Stimulated activated naive B cell treated with anti-CD40 and anti-IgM and Interleukin-4, amounts not matched to agents 10 μg/mL and 1 μg/mL and 100 μg/mL, for 72 hours (primary cell): ENCODE measurements around the gene HELT.
A peak's percentile ranks its signal among the peaks of the same experiment; 100 is the strongest.

ENCODE experiments used
- ATAC-seq, 2 donors: fragments of 150-1000 bp; cut with Tn5 transposase; replicated peaks; 2 replicates each; pipeline ENCODE4 v1.10.0; 2021; ENCODE audit warnings: moderate library complexity in 1 of 2
- DNase-seq: peaks from one replicate; pipeline ENCODE4 v3.0.0; 2021
- H3K27ac Mint-ChIP-seq: one replicate; pipeline ENCODE4 v1.8.0; 2022; ENCODE audit warnings: mild to moderate bottlenecking, mixed read lengths
- H3K27me3 Mint-ChIP-seq, 2 donors: one replicate each; pipeline ENCODE4 v1.8.0; 2022; ENCODE audit warnings: mixed read lengths in 2 of 2
- H3K36me3 Mint-ChIP-seq, 2 donors: one replicate each; pipeline ENCODE4 v1.8.0; 2022; ENCODE audit warnings: mixed read lengths in 2 of 2, mild to moderate bottlenecking in 1 of 2
- H3K4me1 Mint-ChIP-seq, 2 donors: one replicate each; pipeline ENCODE4 v1.8.0; 2022; ENCODE audit warnings: mixed read lengths in 2 of 2, mild to moderate bottlenecking in 1 of 2
- H3K4me3 Mint-ChIP-seq, 2 donors: one replicate each; pipeline ENCODE4 v1.8.0; 2022; ENCODE audit warnings: mild to moderate bottlenecking in 2 of 2, mixed read lengths in 2 of 2, moderate library complexity in 1 of 2
- H3K9me3 Mint-ChIP-seq, 2 donors: one replicate each; pipeline ENCODE4 v1.8.0; 2022; ENCODE audit warnings: mixed read lengths in 2 of 2, mild to moderate bottlenecking in 1 of 2

HELT gene

DNA sequence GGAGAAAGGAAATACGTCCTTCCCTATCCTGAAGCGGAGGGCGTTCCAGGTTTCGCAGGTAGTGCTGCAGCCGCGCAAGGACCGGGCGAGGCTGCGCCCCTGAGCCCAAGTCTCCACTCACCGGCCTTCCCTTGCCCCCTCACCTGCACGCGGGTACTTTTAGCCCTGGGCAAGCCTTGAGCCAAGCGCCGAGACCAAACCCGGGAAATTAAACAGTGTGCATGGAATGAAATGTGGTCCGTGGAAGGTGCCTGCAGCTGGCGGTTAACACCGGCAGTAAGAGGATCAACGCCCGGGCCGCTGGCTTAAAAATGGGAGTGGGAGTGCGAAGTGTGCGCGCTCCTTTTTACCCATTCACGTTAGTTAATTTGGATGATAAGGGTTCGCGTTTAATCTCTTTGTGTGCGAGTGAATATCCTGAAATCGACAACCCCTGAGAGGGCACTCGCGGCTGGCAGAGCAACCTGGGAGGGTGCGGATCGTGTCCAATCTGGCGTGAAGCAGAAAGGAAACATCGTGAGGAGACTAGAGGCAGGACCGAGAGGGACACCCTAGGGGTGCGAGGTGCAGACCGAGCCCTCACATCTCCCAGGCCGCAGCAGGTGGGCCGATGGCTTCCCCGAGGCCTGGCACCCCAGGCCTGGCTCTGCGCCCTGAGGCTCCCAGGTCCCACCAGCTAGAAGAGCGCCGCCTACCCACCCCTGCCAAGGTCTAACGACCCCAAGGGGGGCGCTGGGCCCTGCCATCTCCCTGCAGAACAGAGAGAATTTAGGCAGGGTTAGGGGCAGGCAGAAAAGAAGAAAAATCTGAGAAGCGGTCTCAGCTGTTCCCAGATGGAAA, 2.0 kb upstream of the HELT start:
- no peaks in the 10 kb centered on the region for H3K9me3 Mint-ChIP-seq
- peak overlapping the region; percentile 14 to 41 for H3K4me3 Mint-ChIP-seq
- H3K27me3 Mint-ChIP-seq: peaks cover 76 to 96% of the 10 kb centered on the region in 2 donors
- H3K36me3 Mint-ChIP-seq: peaks cover 2 to 3% of the 10 kb centered on the region in 2 donors
- peaks cover 19 to 29% of the 10 kb centered on the region in 2 donors for H3K4me1 Mint-ChIP-seq
- no peak for ATAC-seq
- no peak overlapping the region for H3K27ac Mint-ChIP-seq
- DNase-seq: no peak

DNA sequence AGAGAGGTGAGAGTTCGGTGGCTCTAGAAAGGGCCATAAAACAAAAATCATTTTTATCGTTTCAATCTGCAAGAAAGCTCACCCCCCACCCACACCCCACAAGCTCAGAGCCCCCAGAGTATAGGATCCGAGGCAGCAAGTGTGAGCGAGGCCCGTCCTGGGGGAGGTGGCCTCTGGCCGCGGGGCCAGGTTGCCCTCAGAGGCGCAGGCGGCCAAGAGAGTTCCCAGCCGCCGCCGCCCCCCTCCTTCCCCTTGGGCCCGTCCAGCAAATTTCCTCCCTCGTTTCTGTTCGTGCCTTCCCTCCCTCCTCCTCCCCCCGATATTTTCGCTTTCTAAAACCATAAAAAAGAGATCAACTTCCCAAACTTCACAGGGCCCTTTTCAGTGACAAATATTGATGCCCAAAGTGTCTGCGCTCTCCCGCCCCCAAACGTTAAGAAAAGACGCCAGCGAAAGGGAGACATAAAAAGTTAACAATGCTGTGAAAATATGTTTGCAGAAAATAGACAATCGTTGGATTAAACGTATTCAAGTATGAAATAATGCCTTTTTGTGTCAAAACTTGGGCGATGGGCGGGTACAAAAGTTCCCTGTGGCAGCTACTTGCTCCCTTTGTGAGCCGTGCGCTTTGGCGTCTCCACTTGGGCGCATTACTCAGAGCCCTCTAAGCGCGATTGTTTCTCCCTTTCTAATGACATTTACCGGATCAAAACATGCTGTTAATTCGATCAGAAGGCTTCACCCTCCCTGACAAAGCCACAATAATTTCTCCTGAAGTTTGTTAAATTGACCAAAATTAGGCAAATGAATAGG, 1.1 kb upstream of the HELT start:
- peak overlapping the region; percentile 88 for H3K27ac Mint-ChIP-seq
- peaks cover 19 to 29% of the 10 kb centered on the region in 2 donors for H3K4me1 Mint-ChIP-seq
- ATAC-seq (no peak), DNase-seq (no peak)
- H3K4me3 Mint-ChIP-seq: no peak overlapping the region
- H3K27me3 Mint-ChIP-seq: peaks cover 70 to 96% of the 10 kb centered on the region in 2 donors
- H3K36me3 Mint-ChIP-seq: peaks cover 2 to 3% of the 10 kb centered on the region in 2 donors
- H3K9me3 Mint-ChIP-seq: no peaks in the 10 kb centered on the region

DNA sequence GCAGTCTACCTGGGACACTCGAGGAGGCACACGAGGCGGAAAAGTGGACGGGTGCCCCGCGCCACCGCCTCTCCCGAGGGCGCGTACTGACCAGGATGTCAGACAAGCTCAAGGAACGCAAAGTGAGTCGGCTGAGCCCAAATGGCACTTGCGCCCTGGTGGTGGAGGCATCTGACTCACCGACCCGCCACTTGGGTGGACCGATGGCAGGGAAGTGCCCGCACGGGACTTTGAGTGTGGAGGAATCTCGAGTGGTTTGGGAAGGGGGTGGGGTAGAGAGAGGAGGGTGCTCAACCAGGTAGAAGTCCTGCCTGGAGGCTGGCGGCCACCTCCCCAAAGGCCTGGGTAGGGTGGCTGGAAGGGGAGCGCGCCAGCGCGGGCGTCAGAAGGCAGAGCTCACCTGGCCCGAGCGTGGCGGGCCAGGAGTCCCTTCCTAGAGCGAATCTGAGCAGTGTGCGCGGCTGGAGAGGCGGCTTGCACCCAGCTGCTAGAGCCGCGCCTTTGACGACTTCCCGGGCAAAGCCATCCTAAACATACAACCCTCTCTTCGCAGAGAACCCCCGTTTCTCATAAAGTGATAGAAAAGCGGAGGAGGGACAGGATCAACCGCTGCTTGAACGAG, 655 bp downstream of the HELT start:
- no peaks in the 10 kb centered on the region for H3K9me3 Mint-ChIP-seq
- DNase-seq (no peak), ATAC-seq (no peak)
- H3K27ac Mint-ChIP-seq: peak overlapping the region; percentile 93
- peaks cover 2 to 3% of the 10 kb centered on the region in 2 donors for H3K36me3 Mint-ChIP-seq
- peaks cover 72 to 99% of the 10 kb centered on the region in 2 donors for H3K27me3 Mint-ChIP-seq
- peaks cover 18 to 29% of the 10 kb centered on the region in 2 donors for H3K4me1 Mint-ChIP-seq
- H3K4me3 Mint-ChIP-seq: peak overlapping the region; percentile 11 to 55

DNA sequence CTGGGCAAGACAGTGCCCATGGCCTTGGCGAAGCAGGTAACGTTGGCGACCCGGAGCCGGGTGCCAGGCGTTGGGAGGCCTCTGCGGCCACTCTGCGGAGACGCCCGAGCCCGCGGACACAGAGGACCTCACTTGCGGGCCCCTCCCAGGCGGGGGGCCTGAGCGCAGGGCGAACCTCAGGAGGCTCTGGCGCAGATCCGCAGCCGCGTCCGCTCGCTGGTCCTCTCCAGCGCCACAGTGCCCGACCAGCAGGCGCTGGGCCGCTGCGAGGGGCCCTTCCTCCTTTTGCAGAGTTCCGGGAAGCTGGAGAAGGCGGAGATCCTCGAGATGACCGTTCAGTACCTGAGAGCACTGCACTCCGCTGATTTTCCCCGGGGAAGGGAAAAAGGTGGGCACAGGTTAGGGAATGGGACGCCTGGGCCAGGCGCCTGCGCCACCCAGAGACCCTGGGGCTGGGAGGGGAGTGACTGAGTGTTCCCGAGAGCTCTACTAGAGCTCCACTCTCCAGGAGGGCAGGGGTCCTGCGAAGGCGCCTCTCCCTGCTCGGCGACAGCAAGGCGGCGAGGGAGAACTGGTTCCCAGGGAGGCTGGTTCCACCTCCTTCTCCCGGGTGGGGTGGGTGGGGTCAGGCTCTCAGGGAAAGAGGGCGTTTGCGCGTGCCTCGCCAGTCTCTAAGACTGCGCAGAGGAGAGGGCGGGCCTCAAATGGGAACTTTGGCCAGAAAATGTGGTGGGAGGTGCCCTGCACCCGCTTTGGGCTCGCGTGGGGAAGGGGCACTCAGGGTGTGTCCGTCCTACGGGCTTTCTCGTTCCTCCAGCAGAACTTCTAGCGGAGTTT, 1.4 kb downstream of the HELT start:
- Mint-ChIP-seq H3K27me3 (peaks cover 69 to 99% of the 10 kb centered on the region in 2 donors), H3K4me1 (peaks cover 17 to 29% of the 10 kb centered on the region in 2 donors), H3K27ac (peak overlapping the region; percentile 31), H3K36me3 (peaks cover 2 to 3% of the 10 kb centered on the region in 2 donors), H3K4me3 (no peak overlapping the region), H3K9me3 (no peaks in the 10 kb centered on the region)
- ATAC-seq (no peak), DNase-seq (no peak)

DNA sequence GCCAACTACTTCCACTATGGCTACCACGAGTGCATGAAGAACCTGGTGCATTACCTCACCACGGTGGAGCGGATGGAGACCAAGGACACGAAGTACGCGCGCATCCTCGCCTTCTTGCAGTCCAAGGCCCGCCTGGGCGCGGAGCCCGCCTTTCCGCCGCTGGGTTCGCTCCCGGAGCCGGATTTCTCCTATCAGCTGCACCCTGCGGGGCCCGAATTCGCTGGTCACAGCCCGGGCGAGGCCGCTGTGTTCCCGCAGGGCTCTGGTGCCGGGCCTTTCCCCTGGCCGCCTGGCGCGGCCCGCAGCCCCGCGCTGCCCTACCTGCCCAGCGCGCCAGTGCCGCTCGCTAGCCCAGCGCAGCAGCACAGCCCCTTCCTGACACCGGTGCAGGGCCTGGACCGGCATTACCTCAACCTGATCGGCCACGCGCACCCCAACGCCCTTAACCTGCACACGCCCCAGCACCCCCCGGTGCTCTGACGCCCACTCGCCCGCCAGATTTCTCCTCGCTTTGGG, 2.1 kb downstream of the HELT start:
- Mint-ChIP-seq H3K27ac (peak overlapping the region; percentile 81), H3K27me3 (peaks cover 69 to 99% of the 10 kb centered on the region in 2 donors), H3K9me3 (no peaks in the 10 kb centered on the region), H3K4me1 (peaks cover 17 to 29% of the 10 kb centered on the region in 2 donors), H3K4me3 (no peak overlapping the region), H3K36me3 (peaks cover 2 to 3% of the 10 kb centered on the region in 2 donors)
- ATAC-seq (no peak), DNase-seq (no peak)

DNA sequence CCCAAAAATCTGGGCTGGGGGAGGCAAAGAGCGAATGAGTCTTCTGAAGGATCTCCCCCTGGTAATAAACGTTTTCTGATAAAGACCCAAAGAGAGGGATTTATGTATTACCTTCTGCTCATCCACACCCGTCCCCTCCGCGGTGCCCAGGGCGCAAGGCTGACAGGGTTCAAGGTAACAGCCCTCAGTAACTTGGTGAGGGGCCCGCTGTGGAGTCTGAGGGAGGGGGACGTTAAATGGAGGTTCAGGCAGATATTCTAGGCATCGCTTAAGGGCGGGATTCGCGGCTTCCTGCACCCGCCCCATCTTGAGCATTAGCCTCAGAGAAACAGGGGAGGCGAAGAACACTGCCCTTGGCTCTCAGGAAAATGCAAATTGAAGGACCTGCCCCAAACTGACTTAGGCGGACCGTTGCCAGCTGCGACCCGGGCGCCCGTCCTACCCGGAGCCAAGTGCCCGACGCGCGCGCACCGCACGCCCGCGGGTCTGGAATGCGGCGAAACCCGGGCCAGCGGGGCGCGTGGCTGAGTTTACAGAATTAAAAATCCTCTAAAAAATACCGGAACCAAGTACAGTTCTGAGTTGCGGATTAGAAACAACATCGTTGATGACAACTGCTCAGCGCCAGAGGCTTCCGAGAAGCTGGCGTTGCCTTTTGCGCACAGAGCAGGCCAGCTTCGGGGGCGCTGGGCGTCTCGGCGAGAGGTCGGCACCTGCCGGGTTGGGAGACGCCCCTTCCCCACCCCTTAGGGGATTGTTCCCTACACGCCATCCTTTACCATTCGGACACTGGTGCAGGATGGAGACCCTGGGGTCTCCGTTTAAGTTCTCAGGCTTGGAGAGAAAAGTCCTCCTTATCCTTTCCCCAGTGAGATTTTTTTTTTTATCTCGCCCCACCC, 2.8 kb downstream of the HELT start:
- Mint-ChIP-seq H3K36me3 (peaks cover 2 to 3% of the 10 kb centered on the region in 2 donors), H3K27me3 (peaks cover 65 to 99% of the 10 kb centered on the region in 2 donors), H3K27ac (peak overlapping the region; percentile 67), H3K9me3 (no peaks in the 10 kb centered on the region), H3K4me3 (peak overlapping the region in 1 of 2 donors; percentile 10), H3K4me1 (peaks cover 15 to 21% of the 10 kb centered on the region in 2 donors)
- ATAC-seq (no peak), DNase-seq (no peak)

DNA sequence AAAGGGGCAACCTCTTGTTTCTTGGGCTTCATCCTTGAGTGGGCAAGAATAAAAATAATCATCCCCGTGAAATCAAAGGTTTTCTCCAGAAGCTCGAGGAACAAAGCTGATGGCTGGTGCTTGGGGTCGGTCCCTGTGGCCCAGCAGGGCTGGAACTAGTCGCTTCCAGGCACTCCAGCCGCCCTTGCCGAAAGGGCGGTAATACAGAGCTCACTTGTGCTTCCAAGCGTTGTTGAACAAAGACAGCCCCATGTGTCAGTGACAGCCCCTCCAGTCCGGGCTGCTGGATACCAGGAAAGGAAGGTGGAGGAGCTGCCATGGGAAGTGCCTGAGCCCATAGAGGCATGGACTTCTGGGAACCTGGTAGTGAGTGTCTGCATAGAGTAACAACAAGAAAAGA, 5.2 kb downstream of the HELT start:
- ATAC-seq (no peak), DNase-seq (no peak)
- Mint-ChIP-seq H3K36me3 (peaks cover 0 to 3% of the 10 kb centered on the region in 2 donors), H3K4me1 (peaks cover 9 to 14% of the 10 kb centered on the region in 2 donors), H3K4me3 (no peak overlapping the region), H3K9me3 (no peaks in the 10 kb centered on the region), H3K27me3 (peaks cover 60 to 91% of the 10 kb centered on the region in 2 donors), H3K27ac (no peak overlapping the region)

DNA sequence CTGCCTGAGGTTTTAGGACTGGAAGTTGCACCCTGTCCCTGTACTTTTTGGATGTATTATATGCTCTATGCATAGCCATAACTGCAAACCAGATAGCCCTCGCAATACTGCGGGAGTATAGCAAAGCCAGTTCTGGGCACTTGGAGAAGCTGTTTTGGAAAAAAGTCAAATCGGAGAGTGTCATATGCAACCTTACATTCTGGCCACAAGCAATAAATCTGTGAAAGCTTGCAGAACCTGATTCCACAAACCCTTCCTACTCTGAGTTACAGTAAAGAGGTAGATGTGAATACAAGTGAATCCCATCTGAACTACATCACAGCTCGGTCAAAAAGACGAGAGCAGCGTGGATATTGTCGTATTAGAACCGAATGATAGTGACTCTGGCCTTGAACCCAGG, 10.3 kb downstream of the HELT start:
- DNase-seq: no peak
- Mint-ChIP-seq H3K4me3 (no peak overlapping the region), H3K4me1 (no peaks in the 10 kb centered on the region), H3K27ac (no peak overlapping the region), H3K36me3 (no peaks in the 10 kb centered on the region), H3K9me3 (no peaks in the 10 kb centered on the region), H3K27me3 (peaks cover 56 to 81% of the 10 kb centered on the region in 2 donors)
- ATAC-seq: no peak

DNA sequence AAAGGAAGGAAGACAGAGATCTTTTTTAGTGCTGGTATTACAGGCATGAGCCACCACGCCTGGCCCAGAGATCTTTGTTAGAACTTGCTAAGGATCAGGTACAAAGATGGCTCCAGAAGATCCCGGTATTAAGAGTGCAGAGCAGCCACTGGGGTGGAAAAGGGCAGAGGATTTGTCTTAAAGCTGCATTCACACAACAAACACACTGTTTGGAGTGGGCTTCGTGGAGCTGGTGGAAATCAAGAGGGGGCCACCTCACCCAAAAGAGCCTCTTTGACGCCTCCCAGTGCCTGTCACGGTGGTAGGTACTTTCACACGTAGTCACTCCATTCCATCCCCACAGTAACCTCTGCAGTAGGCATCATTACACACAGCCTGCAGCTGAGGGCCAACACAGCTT, 13.3 kb downstream of the HELT start:
- H3K9me3 Mint-ChIP-seq: no peaks in the 10 kb centered on the region
- no peak for ATAC-seq
- no peak for DNase-seq
- H3K4me3 Mint-ChIP-seq: no peak overlapping the region
- H3K4me1 Mint-ChIP-seq: peaks cover 0 to 2% of the 10 kb centered on the region in 2 donors
- no peaks in the 10 kb centered on the region for H3K36me3 Mint-ChIP-seq
- no peak overlapping the region for H3K27ac Mint-ChIP-seq
- H3K27me3 Mint-ChIP-seq: peaks cover 45 to 64% of the 10 kb centered on the region in 2 donors

DNA sequence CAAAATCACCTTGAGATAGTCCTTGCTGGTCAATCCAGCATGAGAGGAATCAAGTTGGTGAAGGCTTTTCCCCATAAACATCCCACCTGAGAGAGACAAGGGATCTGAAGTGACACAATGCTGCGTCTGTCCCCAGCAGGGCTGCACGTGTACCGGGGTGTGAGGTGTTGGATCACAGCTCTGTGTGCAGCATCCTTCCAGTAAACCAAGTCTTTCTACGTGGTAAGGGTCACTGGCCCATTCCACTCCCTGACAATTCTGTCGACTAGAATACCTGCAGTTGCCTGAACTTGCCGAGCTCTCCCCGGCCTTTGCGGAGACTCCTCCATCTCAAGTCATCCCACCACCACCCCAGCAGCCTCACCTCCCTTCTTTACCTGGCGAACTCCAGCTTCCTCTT, 14.8 kb downstream of the HELT start:
- Mint-ChIP-seq H3K4me3 (no peak overlapping the region), H3K27me3 (peaks cover 44 to 67% of the 10 kb centered on the region in 2 donors), H3K4me1 (peaks cover 0 to 2% of the 10 kb centered on the region in 2 donors), H3K36me3 (no peaks in the 10 kb centered on the region), H3K9me3 (peaks cover 0 to 4% of the 10 kb centered on the region in 2 donors), H3K27ac (no peak overlapping the region)
- ATAC-seq: no peak
- DNase-seq: no peak

DNA sequence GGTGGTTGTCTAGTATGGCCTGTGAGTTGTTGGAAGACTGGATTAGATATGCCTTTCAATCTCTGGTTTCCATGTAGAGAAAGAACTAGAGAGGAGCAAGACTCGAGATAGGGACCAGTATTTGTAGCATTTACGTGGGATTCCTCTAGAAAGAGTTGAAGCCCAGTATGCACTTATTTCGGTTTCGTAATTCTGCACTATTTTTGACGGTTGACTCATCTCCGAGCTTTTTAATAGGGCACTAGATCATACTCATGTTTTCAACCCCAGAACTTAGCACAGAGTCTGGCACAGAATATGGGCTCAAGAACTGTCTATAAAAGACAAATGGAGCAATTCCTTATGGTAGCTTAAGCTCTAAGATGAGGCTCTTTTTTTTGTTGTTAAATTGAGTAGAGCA, 15.7 kb downstream of the HELT start:
- H3K9me3 Mint-ChIP-seq: peaks cover 0 to 4% of the 10 kb centered on the region in 2 donors
- H3K4me1 Mint-ChIP-seq: peaks cover 0 to 2% of the 10 kb centered on the region in 2 donors
- no peak overlapping the region for H3K4me3 Mint-ChIP-seq
- DNase-seq (no peak), ATAC-seq (no peak)
- peaks cover 44 to 63% of the 10 kb centered on the region in 2 donors for H3K27me3 Mint-ChIP-seq
- no peak overlapping the region for H3K27ac Mint-ChIP-seq
- no peaks in the 10 kb centered on the region for H3K36me3 Mint-ChIP-seq

DNA sequence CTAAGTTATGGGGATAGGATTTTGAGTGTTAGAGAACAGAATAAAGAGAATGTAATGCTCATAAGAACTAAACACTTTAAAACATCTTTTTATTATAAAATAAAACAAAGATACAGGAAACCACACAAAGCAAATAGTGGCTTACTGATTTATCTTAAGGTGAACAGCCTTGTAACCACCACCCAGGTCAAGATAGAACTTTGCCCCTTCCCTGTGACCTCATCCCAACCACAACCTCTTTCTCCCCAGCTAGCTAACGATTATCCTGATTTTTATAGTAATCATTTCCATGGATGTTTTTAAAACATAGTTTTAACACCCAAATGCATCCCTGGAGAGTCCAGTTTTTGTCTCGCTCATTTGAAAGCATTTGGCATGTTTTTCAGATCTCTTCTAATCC, 17.0 kb downstream of the HELT start:
- Mint-ChIP-seq H3K4me3 (no peak overlapping the region), H3K9me3 (peaks cover 0 to 4% of the 10 kb centered on the region in 2 donors), H3K36me3 (no peaks in the 10 kb centered on the region), H3K27ac (no peak overlapping the region), H3K27me3 (peaks cover 40 to 60% of the 10 kb centered on the region in 2 donors), H3K4me1 (peaks cover 7% of the 10 kb centered on the region in 2 donors)
- ATAC-seq (no peak), DNase-seq (no peak)
